IMR-90 (cell line): ENCODE data around the gene FGF21. TPM values are rescaled to one million over a fixed set of nuclear protein-coding genes. Genes with fewer than 3 reads are reported as not detected.

Source experiments
- ATAC-seq: fragments of 200-7000 bp; cut with Tn5 transposase; 2 replicates; pipeline ENCODE4 v1.9.1; 2020; ENCODE audit warnings: low read depth, mild to moderate bottlenecking, moderate library complexity
- BruUV-seq: library from RNA; stranded (reverse); fragments of 400-500 nt; replicated peaks from 2 replicates; lab custom pipeline; 2021; lab: Mats Ljungman, UMichigan
- CTCF ChIA-PET: fragments of 300-600 bp; formaldehyde crosslinking; extraction: SDS; loops from one replicate; lab custom pipeline; 2021; ENCODE audit warnings: antibody characterized with exemption; lab: Yijun Ruan, JAX
- POLR2A ChIA-PET: fragments of 300-600 bp; sonication (Branson Sonifier 250); formaldehyde crosslinking; loops from one replicate; lab custom pipeline; 2022; ENCODE audit warnings: antibody characterized with exemption; ENCODE audit not compliant: unreplicated experiment; lab: Charles Lee
- DNase-seq: peaks from one replicate; pipeline ENCODE4 v3.0.0; 2013
- H2AFZ ChIP-seq: replicated peaks from 2 replicates; pipeline ENCODE3; 2013; ENCODE audit warnings: low read length, mild to moderate bottlenecking; ENCODE audit not compliant: poor library complexity
- H2AK5ac ChIP-seq: 2 replicates; pipeline ENCODE4 v1.6.1; 2013; ENCODE audit warnings: low read depth, low read length, inconsistent platforms
- H2AK9ac ChIP-seq: replicated peaks from 2 replicates; pipeline ENCODE3; 2013; ENCODE audit warnings: mild to moderate bottlenecking, low read depth, low read length, moderate library complexity; ENCODE audit not compliant: poor library complexity
- H2BK120ac ChIP-seq: 2 replicates; pipeline ENCODE4 v1.6.1; 2013; ENCODE audit warnings: low read depth, low read length, inconsistent platforms
- H2BK15ac ChIP-seq: 3 replicates; pipeline ENCODE4 v1.6.1; 2013; ENCODE audit warnings: low read depth, low read length, inconsistent platforms
- H2BK20ac ChIP-seq: 2 replicates; pipeline ENCODE4 v1.6.1; 2013; ENCODE audit warnings: low read depth, mild to moderate bottlenecking, inconsistent platforms, low read length, moderate library complexity
- H2BK5ac ChIP-seq: 2 replicates; pipeline ENCODE4 v1.6.1; 2013; ENCODE audit warnings: mild to moderate bottlenecking, low read depth, low read length, inconsistent platforms; ENCODE audit not compliant: poor library complexity, severe bottlenecking
- H3K14ac ChIP-seq: replicated peaks from 2 replicates; pipeline ENCODE4 v1.6.1; 2013; ENCODE audit warnings: low read depth, low read length, inconsistent platforms
- H3K18ac ChIP-seq: 2 replicates; pipeline ENCODE4 v1.6.1; 2013; ENCODE audit warnings: low read depth, low read length, control low read depth
- H3K23ac ChIP-seq: 2 replicates; pipeline ENCODE4 v1.6.1; 2013; ENCODE audit warnings: low read depth, low read length, inconsistent platforms
- H3K27ac ChIP-seq: 2 replicates; pipeline ENCODE4 v1.5.1; 2013; ENCODE audit warnings: mild to moderate bottlenecking, control low read depth, low read length; ENCODE audit not compliant: insufficient read depth
- H3K27me3 ChIP-seq: 2 replicates; pipeline ENCODE4 v1.6.1; 2013; ENCODE audit warnings: low read length; ENCODE audit not compliant: control insufficient read depth, insufficient read depth
- H3K36me3 ChIP-seq: 2 replicates; pipeline ENCODE4 v1.6.1; 2013; ENCODE audit warnings: low read length, mixed read lengths; ENCODE audit not compliant: control insufficient read depth, insufficient read depth
- H3K4ac ChIP-seq: 2 replicates; pipeline ENCODE4 v1.6.1; 2013; ENCODE audit warnings: low read depth, low read length, inconsistent platforms
- H3K4me1 ChIP-seq: 2 replicates; pipeline ENCODE4 v1.6.1; 2013; ENCODE audit warnings: low read length, mixed read lengths; ENCODE audit not compliant: control insufficient read depth, insufficient read depth
- H3K4me2 ChIP-seq: 2 replicates; pipeline ENCODE4 v1.6.1; 2013; ENCODE audit warnings: low read depth, mild to moderate bottlenecking, control low read depth, low read length, moderate library complexity
- H3K4me3 ChIP-seq: 2 replicates; pipeline ENCODE4 v1.5.1; 2013; ENCODE audit warnings: low read depth, mild to moderate bottlenecking, control low read depth, low read length, moderate library complexity; ENCODE audit not compliant: insufficient read depth
- H3K56ac ChIP-seq: 2 replicates; pipeline ENCODE4 v1.6.1; 2013; ENCODE audit warnings: low read length, inconsistent platforms; ENCODE audit not compliant: insufficient read depth; ENCODE audit errors: extremely low read depth
- H3K79me1 ChIP-seq, 2 experiments: 2 replicates each; pipeline ENCODE4 v1.6.1; 2013; ENCODE audit warnings: low read length in 2 of 2, inconsistent platforms in 1 of 2, low read depth in 1 of 2
- H3K9ac ChIP-seq: 2 replicates; pipeline ENCODE4 v1.6.1; 2013; ENCODE audit warnings: low read depth, low read length, control low read depth
- H3K9me1 ChIP-seq: 2 replicates; pipeline ENCODE4 v1.6.1; 2013; ENCODE audit warnings: low read length, inconsistent platforms; ENCODE audit not compliant: insufficient read depth
- H3K9me3 ChIP-seq: 2 replicates; pipeline ENCODE4 v1.6.1; 2013; ENCODE audit warnings: low read length; ENCODE audit not compliant: control insufficient read depth, insufficient read depth
- H4K20me1 ChIP-seq: 2 replicates; pipeline ENCODE4 v1.6.1; 2013; ENCODE audit warnings: low read length, inconsistent platforms; ENCODE audit not compliant: insufficient read depth
- H4K5ac ChIP-seq: 2 replicates; pipeline ENCODE4 v1.6.1; 2013; ENCODE audit warnings: mild to moderate bottlenecking, low read depth, low read length, control low read depth
- H4K8ac ChIP-seq, 2 experiments: 2 replicates each; pipeline ENCODE4 v1.6.1; 2013; ENCODE audit warnings: low read depth in 2 of 2, low read length in 2 of 2, control low read depth in 1 of 2, inconsistent platforms in 1 of 2
- H4K91ac ChIP-seq: 2 replicates; pipeline ENCODE4 v1.6.1; 2013; ENCODE audit warnings: low read depth, low read length, inconsistent platforms; ENCODE audit not compliant: insufficient read depth
- CEBPB ChIP-seq: IDR thresholded peaks from 2 replicates; pipeline ENCODE4 v1.6.1; 2012; ENCODE audit warnings: low read depth, low read length, improper control_type of control experiment
- FOS ChIP-seq: fragments of 150-350 bp; IDR thresholded peaks from 2 replicates; pipeline ENCODE4 v1.6.1; 2016; ENCODE audit warnings: low read depth, low read length
- MAFK ChIP-seq: IDR thresholded peaks from 2 replicates; pipeline ENCODE4 v1.6.1; 2012; ENCODE audit warnings: low read depth, low read length, improper control_type of control experiment
- MAZ ChIP-seq: IDR thresholded peaks from 2 replicates; pipeline ENCODE4 v1.6.1; 2012; ENCODE audit warnings: low read depth, mild to moderate bottlenecking, low read length, improper control_type of control experiment, moderate library complexity, borderline replicate concordance
- NFE2L2 ChIP-seq: fragments of 150-350 bp; IDR thresholded peaks from 2 replicates; pipeline ENCODE4 v1.6.1; 2016; ENCODE audit warnings: low read depth, mild to moderate bottlenecking, low read length
- RFX5 ChIP-seq: IDR thresholded peaks from 2 replicates; pipeline ENCODE4 v1.8.0; 2012; ENCODE audit warnings: low read depth, mild to moderate bottlenecking, low read length, moderate library complexity
- SMC3 ChIP-seq: fragments of 150-350 bp; IDR thresholded peaks from 2 replicates; pipeline ENCODE4 v1.6.1; 2016; ENCODE audit warnings: low read depth, mild to moderate bottlenecking, antibody characterized with exemption, low read length, moderate library complexity
- WGBS, 2 experiments: methylation state at CpG; one replicate each; pipeline versions ENCODE4 v1.1.5 to v1.1.7; 2013; ENCODE audit warnings: missing lambda C conversion rate in 2 of 2; ENCODE audit not compliant: insufficient read length in 1 of 2; ENCODE audit errors: extremely low coverage in 2 of 2; 5-methylcytosine and 5-hydroxymethylcytosine counted together
- dilution Hi-C: fragments of 300-500 bp; cut with HindIII; formaldehyde crosslinking; loops from one replicate; pipeline ENCODE4 v1.14.3; 2018; ENCODE audit warnings: low sequenced_read_pairs; ENCODE audit not compliant: unreplicated experiment
- in situ Hi-C: fragments of 300-500 bp; cut with MboI; formaldehyde crosslinking; loops from 3 replicates; pipeline ENCODE4 v1.14.3; 2019; ENCODE audit warnings: low sequenced_read_pairs, inconsistent platforms, mixed read lengths
- intact Hi-C: fragments of 100-400 bp; cut with micrococcal nuclease; formaldehyde crosslinking; loops from 2 replicates; pipeline ENCODE4 v1.10.0; 2022
- polyA plus RNA-seq, 3 experiments: library from polyadenylated mRNA; depleted of rRNA; stranded (reverse); fragments of >200 nt; gene quantifications; 2 replicates each; pipeline ENCODE4 v1.2.3, GENCODE V29; 2012; ENCODE audit warnings: low replicate concordance in 1 of 3
- total RNA-seq: library from RNA; depleted of rRNA; stranded (reverse); fragments of >200 nt; gene quantifications from 2 replicates; pipeline ENCODE4 v1.2.3, GENCODE V29; 2012
- TF ChIP-seq, protein P1 (sequence below): fragments of 150-350 bp; IDR thresholded peaks from 2 replicates; pipeline ENCODE4 v1.6.1; 2016; ENCODE audit warnings: low read depth, mild to moderate bottlenecking, low read length, moderate library complexity, borderline replicate concordance
- TF ChIP-seq, protein P2 (sequence below): conservative IDR thresholded peaks from 2 replicates; pipeline ENCODE4 v1.5.1; 2012; ENCODE audit warnings: mild to moderate bottlenecking, low read depth, low read length, improper control_type of control experiment

FGF21 gene
- total and polyA plus RNA-seq, 2 of the 4 experiments (the other 2 are of a cell fraction) = not detected

DNA sequence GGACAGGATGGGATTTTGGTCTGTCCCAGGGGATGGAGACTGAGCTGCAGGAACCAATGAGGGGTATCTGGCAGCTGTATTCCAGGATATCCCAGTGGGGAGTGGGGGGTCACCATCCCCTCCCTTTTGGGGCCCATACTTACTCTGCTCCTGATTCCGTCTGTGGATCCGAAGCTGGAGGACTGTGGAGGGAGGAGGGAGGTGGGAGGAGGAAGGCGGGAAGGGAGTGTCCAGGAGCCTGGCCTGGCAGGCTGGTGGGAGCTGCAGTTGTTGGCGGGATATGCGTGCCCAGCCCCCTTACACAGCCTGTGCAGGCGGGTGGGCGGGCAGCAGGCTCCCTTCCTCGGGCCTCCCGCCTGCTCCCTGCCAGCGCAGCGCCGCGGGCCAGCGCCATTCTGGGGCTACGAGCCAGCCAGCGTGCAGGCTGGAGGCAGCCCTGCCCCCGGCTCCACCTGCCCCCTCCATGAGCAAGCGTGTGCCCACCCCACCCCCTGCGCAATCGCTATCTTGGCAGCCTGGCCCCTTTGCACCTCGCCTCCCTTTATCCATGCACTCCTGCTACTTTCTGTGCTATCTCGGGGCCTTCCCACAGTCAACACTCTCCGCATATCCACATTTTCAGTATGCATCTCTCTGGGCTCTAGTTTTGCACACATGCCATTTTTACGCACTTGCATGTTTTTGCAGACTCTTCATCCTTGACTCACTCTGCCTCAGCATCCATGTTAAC lies 38.6 kb upstream of the FGF21 start:
- peak overlapping the region; percentile 34; the same call in 1 of the 2 replicates for H3K9ac ChIP-seq
- POLR2A ChIA-PET = interaction anchor here (0.6 kb wide), 3 partner anchors 9 to 216 kb away, joined by 3 to 4 read pairs (median 3); no protein-coding TSS in a partner anchor

More for the DNA sequence above, 38.6 kb upstream of the FGF21 start:
- WGBS, 2 experiments = 3% methylated on average over 14 of the region's 24 CpGs; no CpG with 5 or more reads in 1 of the 2 experiments
- Histone ChIP-seq H4K5ac (peak overlapping the region; percentile 78), H3K4me2 (peak overlapping the region; percentile 51), H2AFZ (peak overlapping the region; percentile 92), H3K27me3 (no peaks in the 10 kb centered on the region), H2BK5ac (peak overlapping the region; percentile 36), H2AK5ac (peak overlapping the region; percentile 91), H3K23ac (peak overlapping the region; percentile 61), H3K56ac (peak overlapping the region; percentile 47; the same call in 1 of the 2 replicates), H3K18ac (0 out of 2 replicates have a peak overlapping the region, but pooled peaks have one; percentile 2), H3K27ac (peak overlapping the region; percentile 52), H3K9me3 (no peaks in the 10 kb centered on the region), H4K8ac (peak overlapping the region; percentile 89), H3K4me1 (peaks cover 15% of the 10 kb centered on the region), H2BK15ac (peak overlapping the region; percentile 80; the same call in 2 of the 3 replicates), H3K4ac (peak overlapping the region; percentile 91), H2BK20ac (peak overlapping the region; percentile 59), H2BK120ac (peak overlapping the region; percentile 75), H4K20me1 (no peaks in the 10 kb centered on the region), H3K36me3 (no peaks in the 10 kb centered on the region), H3K14ac (peak overlapping the region; percentile 86), H3K9me1 (peaks cover 7% of the 10 kb centered on the region; the same call in 1 of the 2 replicates), H4K91ac (peak overlapping the region; percentile 66), H3K4me3 (peak overlapping the region; percentile 8; the same call in 1 of the 2 replicates), H3K79me1 (peaks cover 6 to 32% of the 10 kb centered on the region in 2 experiments; a peak in 3 of 4 replicates), H2AK9ac (peak overlapping the region; percentile 97)
- no TSS peak for BruUV-seq
- TF ChIP-seq CEBPB (no peak), NFE2L2 (no peak), MAZ (peak; percentile 30; the same call in 1 of the 2 replicates), RFX5 (no peak), MAFK (0 out of 2 replicates have a peak, but pooled peaks have one; percentile 35), SMC3 (no peak), FOS (no peak)
- TF ChIP-seq, protein P1, sequence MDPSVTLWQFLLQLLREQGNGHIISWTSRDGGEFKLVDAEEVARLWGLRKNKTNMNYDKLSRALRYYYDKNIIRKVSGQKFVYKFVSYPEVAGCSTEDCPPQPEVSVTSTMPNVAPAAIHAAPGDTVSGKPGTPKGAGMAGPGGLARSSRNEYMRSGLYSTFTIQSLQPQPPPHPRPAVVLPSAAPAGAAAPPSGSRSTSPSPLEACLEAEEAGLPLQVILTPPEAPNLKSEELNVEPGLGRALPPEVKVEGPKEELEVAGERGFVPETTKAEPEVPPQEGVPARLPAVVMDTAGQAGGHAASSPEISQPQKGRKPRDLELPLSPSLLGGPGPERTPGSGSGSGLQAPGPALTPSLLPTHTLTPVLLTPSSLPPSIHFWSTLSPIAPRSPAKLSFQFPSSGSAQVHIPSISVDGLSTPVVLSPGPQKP = no peak
- TF ChIP-seq, protein P2, sequence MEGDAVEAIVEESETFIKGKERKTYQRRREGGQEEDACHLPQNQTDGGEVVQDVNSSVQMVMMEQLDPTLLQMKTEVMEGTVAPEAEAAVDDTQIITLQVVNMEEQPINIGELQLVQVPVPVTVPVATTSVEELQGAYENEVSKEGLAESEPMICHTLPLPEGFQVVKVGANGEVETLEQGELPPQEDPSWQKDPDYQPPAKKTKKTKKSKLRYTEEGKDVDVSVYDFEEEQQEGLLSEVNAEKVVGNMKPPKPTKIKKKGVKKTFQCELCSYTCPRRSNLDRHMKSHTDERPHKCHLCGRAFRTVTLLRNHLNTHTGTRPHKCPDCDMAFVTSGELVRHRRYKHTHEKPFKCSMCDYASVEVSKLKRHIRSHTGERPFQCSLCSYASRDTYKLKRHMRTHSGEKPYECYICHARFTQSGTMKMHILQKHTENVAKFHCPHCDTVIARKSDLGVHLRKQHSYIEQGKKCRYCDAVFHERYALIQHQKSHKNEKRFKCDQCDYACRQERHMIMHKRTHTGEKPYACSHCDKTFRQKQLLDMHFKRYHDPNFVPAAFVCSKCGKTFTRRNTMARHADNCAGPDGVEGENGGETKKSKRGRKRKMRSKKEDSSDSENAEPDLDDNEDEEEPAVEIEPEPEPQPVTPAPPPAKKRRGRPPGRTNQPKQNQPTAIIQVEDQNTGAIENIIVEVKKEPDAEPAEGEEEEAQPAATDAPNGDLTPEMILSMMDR = no peak
- in situ Hi-C loops (no loop called here), dilution Hi-C loops (no loop called here), intact Hi-C loops (no loop called here)
- DNase-seq = peak; percentile 52
- CTCF ChIA-PET = interaction anchor here (0.7 to 1.5 kb wide), 3 partner anchors 41 to 277 kb away, joined by 3 read pairs; partner anchors contain the start of genes GYS1 and RUVBL2
- no peak for ATAC-seq
